Stomach (tissue), 9 donors: ENCODE measurements around the gene INPP5A. TPM values are rescaled to one million over a fixed set of nuclear protein-coding genes. Genes with fewer than 3 reads are reported as not detected.

Source experiments
- DNase-seq, 2 donors: peaks; one replicate each; pipeline versions ENCODE4 v3.0.0 to v3.0.0-alpha.2; 2013 to 2019
- H3K27ac ChIP-seq, 5 donors: fragments of 200-600 bp in 4 of 5; sonication (generic) in 4 of 5; one replicate each; pipeline ENCODE4 v1.5.1; 2013 to 2019; ENCODE audit warnings: mild to moderate bottlenecking in 1 of 5, moderate library complexity in 1 of 5
- H3K27me3 ChIP-seq, 3 donors: fragments of 200-600 bp; sonication (generic); one replicate each; pipeline ENCODE4 v1.5.1; 2017 to 2019; ENCODE audit warnings: mixed run types in 1 of 3
- H3K36me3 ChIP-seq, 4 donors: fragments of 200-600 bp; sonication (generic); 1 replicate in 3 of 4; 2 replicates in 1 of 4; pipeline ENCODE4 v1.5.1; 2016 to 2019
- H3K4me1 ChIP-seq, 4 donors: fragments of 200-600 bp; sonication (generic); one replicate each; pipeline ENCODE4 v1.5.1; 2016 to 2019
- H3K4me3 ChIP-seq, 4 donors: fragments of 200-600 bp; sonication (generic) in 3 of 4; one replicate each; pipeline ENCODE4 v1.5.1; 2016 to 2019; ENCODE audit warnings: mild to moderate bottlenecking in 1 of 4
- H3K9me3 ChIP-seq, 4 donors: fragments of 200-600 bp; sonication (generic); one replicate each; pipeline ENCODE4 v1.5.1; 2016 to 2019
- EP300 ChIP-seq: sonication (generic); formaldehyde crosslinking; IDR thresholded peaks from one replicate; pipeline ENCODE4 v1.6.1; 2017; ENCODE audit warnings: antibody characterized with exemption
- POLR2A ChIP-seq, 4 donors: fragments of 450-650 bp; IDR thresholded peaks; one replicate each; pipeline ENCODE4 v1.6.1; 2016; ENCODE audit warnings: antibody characterized with exemption in 4 of 4, control low read depth in 2 of 4, mild to moderate bottlenecking in 1 of 4, moderate library complexity in 1 of 4
- POLR2AphosphoS5 ChIP-seq, 3 donors: sonication (generic); formaldehyde crosslinking; IDR thresholded peaks; one replicate each; pipeline ENCODE4 v1.6.1; 2016; ENCODE audit warnings: antibody characterized with exemption in 3 of 3
- WGBS, 5 donors: extraction: QIAGEN DNeasy Blood & Tissue Kit in 3 of 5; methylation state at CpG; one replicate each; pipeline versions ENCODE4 v1.1.5 to v1.1.7; 2013 to 2018; 5-methylcytosine and 5-hydroxymethylcytosine counted together
- intact Hi-C: fragments of 100-400 bp; cut with DNase I; formaldehyde crosslinking; loops from one replicate; pipeline ENCODE4 v1.15.1; 2023; ENCODE audit warnings: low total_unique reads
- polyA plus RNA-seq, 3 donors: library from polyadenylated mRNA; stranded (reverse); fragments of 200-250 nt; gene quantifications; one replicate each; pipeline ENCODE4 v1.2.3, GENCODE V29; 2013
- total RNA-seq, 5 donors: library from RNA; depleted of rRNA; stranded (reverse); fragments of >200 nt; gene quantifications; one replicate each; pipeline versions ENCODE4 v1.1.0 to v1.2.3, GENCODE V29; 2014 to 2016
- TF ChIP-seq, protein P1 (sequence below), 7 experiments: fragments of 450-650 bp in 4 of 7; fragments of 200-600 bp in 3 of 7; sonication (generic) in 3 of 7; IDR thresholded peaks; one replicate each; pipeline ENCODE4 v1.5.1; 2016 to 2019; ENCODE audit warnings: antibody characterized with exemption in 7 of 7, control low read depth in 2 of 7, mild to moderate bottlenecking in 1 of 7
- donor health status: healthy with polysubstance abuse.
- donor health status: Bipolar disorder and iron deficiency.
- donor health status: healthy.

INPP5A gene
- total and polyA plus RNA-seq, 8 donors, result 17.2 to 72.3 (median 31.0) TPM

DNA sequence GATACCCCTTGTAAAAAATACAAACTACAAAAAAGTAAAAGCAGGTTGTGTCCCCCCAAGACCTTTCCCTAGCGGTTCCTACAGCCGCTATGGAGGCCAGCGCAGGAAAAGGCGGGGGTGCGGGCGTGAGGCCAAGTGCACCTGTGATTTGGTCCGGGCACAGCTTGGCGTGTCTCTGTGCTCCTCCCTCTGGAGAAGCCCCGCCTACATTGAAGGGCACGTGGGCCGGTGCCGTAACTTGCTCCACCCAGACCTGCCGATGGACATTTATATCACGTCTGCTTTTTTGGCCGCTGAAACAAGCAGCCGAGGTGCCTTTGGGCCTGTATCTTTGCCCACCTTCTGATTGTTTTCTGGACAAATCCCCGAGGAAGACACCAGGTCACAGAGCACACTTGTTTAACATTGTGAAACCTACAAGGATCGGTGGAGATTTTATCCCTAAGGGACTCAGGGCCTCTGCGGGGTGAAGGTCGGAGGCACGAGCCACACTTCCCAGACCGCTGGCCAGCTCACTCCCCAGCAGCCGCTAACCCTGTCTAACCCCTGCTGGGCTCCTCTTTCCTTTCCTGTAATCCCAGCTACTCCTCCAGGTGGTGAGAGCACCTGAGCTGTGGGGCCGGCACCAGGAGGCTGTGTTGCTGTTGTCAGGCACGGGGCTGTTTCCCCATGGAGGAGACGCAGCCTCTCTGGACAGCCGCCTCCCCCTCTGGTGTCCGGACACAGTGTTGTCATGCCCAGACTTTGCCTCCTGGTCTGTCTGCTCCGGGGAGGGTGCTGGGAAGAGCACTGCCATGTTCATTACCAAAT lies 18.8 kb upstream of the INPP5A start:
- Histone ChIP-seq H3K27ac (peak overlapping the region; percentile 71 to 91 (median 88)), H3K4me3 (peak overlapping the region in 2 of 4 donors; percentile 5 to 9), H3K27me3 (no peaks in the 10 kb centered on the region), H3K9me3 (no peaks in the 10 kb centered on the region), H3K4me1 (peaks cover 45 to 65% (median 56%) of the 10 kb centered on the region in 4 donors), H3K36me3 (no peaks in the 10 kb centered on the region)
- intact Hi-C loops, result no loop called here
- TF ChIP-seq POLR2AphosphoS5 (IDR thresholded peaks at IDR 0.05) (peak in 2 of 3 donors; percentile 36 to 45), POLR2A (IDR thresholded peaks at IDR 0.05) (no peak)
- 35 to 49% (median 39%) methylated on average over 23 to 29 of the region's 29 CpGs for WGBS, 5 donors
- peak; percentile 92 to 93 for DNase-seq

DNA sequence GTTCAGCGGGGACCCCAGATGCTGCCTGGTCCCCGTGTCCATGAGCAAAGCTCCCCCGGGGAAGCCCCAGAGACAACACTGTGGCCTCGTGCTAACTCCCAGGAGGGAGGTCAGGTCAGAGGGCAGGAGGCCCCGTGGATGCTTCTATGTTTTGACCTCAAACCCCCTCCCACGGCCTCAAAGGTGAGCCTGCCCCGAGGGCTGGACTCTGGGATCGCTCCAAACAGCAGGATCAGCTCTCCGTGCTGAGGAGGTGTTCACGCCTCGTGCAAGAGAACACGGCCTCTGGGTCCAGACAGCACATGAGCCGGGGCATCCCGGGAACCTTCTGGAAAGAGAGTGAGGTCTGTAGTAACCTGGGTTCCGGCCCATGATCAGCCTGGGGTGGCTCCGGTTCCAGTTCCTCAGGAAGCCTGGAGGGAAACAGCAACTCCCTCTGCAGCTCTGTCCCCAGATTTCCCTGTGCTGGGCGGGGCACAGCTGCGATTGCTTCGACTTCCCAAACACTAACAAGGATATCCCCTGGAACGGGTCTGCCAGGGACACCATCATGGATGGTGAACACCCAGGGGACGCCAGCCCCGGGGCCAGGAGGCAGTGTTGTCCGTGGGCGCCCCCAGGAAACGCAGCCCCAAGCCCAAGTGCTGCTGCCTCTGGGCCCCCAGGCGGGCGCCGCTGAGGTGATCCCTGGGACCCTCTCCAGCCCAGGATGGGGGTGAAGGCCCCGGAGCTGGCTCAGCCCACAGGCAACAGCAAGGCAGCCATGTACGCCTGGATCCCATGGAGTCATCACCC lies 18.0 kb upstream of the INPP5A start:
- Histone ChIP-seq H3K36me3 (no peaks in the 10 kb centered on the region), H3K27me3 (no peaks in the 10 kb centered on the region), H3K4me1 (peaks cover 45 to 65% (median 56%) of the 10 kb centered on the region in 4 donors), H3K4me3 (no peak overlapping the region), H3K9me3 (no peaks in the 10 kb centered on the region), H3K27ac (peak overlapping the region; percentile 71 to 91 (median 88))
- peak in 1 of 2 donors; percentile 54 for DNase-seq
- WGBS, 5 donors, result 71 to 77% (median 74%) methylated on average over 26 to 30 of the region's 30 CpGs
- TF ChIP-seq POLR2A (IDR thresholded peaks at IDR 0.05), result no peak
- TF ChIP-seq, protein P1, sequence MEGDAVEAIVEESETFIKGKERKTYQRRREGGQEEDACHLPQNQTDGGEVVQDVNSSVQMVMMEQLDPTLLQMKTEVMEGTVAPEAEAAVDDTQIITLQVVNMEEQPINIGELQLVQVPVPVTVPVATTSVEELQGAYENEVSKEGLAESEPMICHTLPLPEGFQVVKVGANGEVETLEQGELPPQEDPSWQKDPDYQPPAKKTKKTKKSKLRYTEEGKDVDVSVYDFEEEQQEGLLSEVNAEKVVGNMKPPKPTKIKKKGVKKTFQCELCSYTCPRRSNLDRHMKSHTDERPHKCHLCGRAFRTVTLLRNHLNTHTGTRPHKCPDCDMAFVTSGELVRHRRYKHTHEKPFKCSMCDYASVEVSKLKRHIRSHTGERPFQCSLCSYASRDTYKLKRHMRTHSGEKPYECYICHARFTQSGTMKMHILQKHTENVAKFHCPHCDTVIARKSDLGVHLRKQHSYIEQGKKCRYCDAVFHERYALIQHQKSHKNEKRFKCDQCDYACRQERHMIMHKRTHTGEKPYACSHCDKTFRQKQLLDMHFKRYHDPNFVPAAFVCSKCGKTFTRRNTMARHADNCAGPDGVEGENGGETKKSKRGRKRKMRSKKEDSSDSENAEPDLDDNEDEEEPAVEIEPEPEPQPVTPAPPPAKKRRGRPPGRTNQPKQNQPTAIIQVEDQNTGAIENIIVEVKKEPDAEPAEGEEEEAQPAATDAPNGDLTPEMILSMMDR (IDR thresholded peaks at IDR 0.05), result no peak
- intact Hi-C loops, result no loop called here

DNA sequence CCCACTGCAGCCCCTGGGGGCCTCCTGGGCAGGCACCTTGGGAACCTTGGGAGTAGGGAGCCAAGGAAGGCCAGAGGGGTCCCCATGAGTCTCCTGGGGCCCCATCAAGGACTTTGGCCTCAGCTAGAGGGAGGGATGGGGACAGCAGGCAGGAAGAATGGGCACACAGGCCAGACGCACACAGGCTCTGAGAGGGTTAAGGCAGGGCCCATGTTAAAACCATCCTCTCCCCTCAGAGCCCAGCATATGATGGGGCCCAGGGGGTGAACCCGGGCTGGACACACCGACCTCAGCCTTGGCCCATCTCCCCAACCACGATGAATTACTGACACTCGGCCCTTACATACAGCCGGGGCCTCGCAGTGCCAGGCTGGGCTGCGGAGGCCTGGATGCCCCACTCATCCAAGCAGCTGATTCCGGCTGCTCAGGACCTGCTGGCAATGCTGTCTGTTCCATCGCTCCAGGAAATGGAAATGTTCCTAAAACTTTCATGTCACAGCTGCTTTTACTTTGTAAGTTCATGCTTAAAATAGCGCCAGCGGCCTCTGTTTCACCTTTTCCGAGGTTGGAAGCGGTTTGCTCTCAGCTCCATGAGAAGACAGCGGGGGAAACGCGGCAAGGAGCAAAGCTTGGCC lies 17.3 kb upstream of the INPP5A start:
- intact Hi-C loops, result no loop called here
- Histone ChIP-seq H3K27ac (peak overlapping the region; percentile 71 to 91 (median 88)), H3K27me3 (no peaks in the 10 kb centered on the region), H3K9me3 (no peaks in the 10 kb centered on the region), H3K36me3 (no peaks in the 10 kb centered on the region), H3K4me1 (peaks cover 45 to 65% (median 56%) of the 10 kb centered on the region in 4 donors), H3K4me3 (no peak overlapping the region)
- TF ChIP-seq POLR2A (IDR thresholded peaks at IDR 0.05), result no peak
- TF ChIP-seq, protein P1 (IDR thresholded peaks at IDR 0.05), result no peak
- TF ChIP-seq EP300, result no peak
- peak in 1 of 3 donors; percentile 52 for TF ChIP-seq POLR2AphosphoS5 (IDR thresholded peaks at IDR 0.05)
- DNase-seq, result peak; percentile 40 to 89
- WGBS, 5 donors, result 47 to 69% (median 67%) methylated on average over 16 to 17 of the region's 17 CpGs

DNA sequence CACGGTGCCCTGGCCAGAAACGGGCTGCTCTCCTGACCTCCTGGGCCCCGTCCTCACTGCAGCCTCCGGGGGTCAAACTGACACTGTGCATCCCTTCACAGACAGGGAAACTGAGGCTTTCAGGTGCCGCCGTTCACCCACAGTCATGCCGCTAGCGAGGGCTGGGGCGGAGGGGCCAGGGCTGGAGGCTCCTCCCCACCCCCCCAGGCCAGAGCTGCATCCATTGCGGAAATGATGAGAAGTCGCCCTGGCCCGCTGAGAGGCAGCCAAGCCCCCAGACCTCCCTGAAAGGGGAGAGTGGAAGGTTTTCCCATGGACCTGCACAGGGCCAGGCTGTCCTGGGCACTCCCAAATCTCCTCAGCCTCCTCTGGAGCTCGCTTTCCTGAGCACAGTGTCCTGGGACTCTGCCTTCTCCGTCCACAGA lies 16.5 kb upstream of the INPP5A start:
- Histone ChIP-seq H3K4me1 (peaks cover 43 to 58% (median 54%) of the 10 kb centered on the region in 4 donors), H3K36me3 (no peaks in the 10 kb centered on the region), H3K27me3 (no peaks in the 10 kb centered on the region), H3K9me3 (no peaks in the 10 kb centered on the region), H3K4me3 (no peak overlapping the region), H3K27ac (peak overlapping the region in 4 of 5 donors; percentile 87 to 91 (median 90))
- TF ChIP-seq EP300 (no peak), POLR2A (IDR thresholded peaks at IDR 0.05) (no peak), POLR2AphosphoS5 (IDR thresholded peaks at IDR 0.05) (no peak)
- TF ChIP-seq, protein P1 (IDR thresholded peaks at IDR 0.05), result no peak
- intact Hi-C loops, result no loop called here
- DNase-seq, result no peak
- 73 to 90% (median 86%) methylated on average over 13 to 14 of the region's 14 CpGs for WGBS, 5 donors
